ENCODE results near the gene STK26. TPM values are rescaled to one million over a fixed set of nuclear protein-coding genes. Genes with fewer than 3 reads are reported as not detected.

STK26 gene
- total RNA-seq, 1 donor, result 9.1 TPM

DNA sequence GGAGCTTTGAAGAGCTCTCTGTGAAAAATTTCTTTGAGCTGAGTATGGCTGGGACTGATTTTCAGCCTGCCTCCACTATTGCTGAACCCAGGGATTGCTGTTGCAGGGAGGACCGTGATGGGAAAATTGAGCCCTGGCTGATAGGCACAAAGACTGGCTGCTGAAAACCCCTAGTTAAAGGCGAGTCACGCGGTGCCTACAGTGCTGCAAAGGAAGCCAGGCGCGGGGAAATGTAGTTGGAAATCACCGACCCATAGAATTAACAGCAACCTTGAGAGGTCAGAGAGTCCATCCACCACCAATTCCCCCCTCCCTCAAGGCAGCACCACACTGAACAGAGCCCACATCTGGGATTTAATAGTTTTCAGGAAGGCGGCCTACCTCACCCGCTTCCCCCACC is 78.7 kb downstream of the STK26 start:
- no peak overlapping the region for H3K4me3 ChIP-seq (ENCODE audit: low read depth, low read length)
- no peak for DNase-seq (ENCODE audit: low read depth)
- TF ChIP-seq, protein P1, sequence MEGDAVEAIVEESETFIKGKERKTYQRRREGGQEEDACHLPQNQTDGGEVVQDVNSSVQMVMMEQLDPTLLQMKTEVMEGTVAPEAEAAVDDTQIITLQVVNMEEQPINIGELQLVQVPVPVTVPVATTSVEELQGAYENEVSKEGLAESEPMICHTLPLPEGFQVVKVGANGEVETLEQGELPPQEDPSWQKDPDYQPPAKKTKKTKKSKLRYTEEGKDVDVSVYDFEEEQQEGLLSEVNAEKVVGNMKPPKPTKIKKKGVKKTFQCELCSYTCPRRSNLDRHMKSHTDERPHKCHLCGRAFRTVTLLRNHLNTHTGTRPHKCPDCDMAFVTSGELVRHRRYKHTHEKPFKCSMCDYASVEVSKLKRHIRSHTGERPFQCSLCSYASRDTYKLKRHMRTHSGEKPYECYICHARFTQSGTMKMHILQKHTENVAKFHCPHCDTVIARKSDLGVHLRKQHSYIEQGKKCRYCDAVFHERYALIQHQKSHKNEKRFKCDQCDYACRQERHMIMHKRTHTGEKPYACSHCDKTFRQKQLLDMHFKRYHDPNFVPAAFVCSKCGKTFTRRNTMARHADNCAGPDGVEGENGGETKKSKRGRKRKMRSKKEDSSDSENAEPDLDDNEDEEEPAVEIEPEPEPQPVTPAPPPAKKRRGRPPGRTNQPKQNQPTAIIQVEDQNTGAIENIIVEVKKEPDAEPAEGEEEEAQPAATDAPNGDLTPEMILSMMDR (IDR thresholded peaks at IDR 0.05; ENCODE audit: insufficient read depth, low read depth, low read length), result no peak

DNA sequence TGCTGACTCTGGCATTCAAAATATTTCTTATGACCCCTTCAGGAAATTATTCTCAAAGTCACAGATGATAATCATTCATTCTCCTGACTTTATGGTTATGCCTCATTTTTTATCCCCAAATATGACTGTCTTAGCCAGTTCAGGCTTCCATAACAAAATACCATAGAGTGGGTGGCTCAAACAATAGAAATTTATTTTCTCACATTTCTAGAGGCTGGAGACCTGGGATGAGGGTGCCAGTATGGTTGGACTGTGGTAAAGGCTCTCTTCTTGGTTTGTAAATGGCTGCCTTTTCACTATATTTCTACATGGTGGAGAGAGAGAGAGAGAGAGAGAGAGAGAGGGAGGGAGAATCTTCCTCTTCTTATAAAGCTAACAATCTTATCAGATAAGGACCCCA is 84.2 kb downstream of the STK26 start:
- TF ChIP-seq, protein P1 (IDR thresholded peaks at IDR 0.05; ENCODE audit: insufficient read depth, low read depth, low read length), result no peak

DNA sequence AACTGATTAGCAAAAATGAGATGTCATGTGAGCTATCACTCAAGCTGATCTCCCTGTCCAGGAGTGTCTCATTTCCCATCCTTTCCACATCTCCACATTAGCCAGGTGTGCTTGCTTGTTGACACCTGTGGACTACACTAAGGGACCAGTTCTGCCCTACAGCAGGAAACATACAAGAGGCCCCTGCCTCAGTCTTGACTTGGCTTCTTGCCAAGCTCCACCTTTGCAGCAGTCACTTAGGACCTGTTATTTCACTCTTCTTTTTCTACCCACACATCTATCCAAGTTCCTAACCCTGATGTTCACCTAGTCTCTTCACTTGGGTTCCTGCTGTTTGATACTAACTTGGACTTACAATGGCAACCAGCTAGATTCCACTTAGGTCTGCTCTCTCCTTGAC is 91.5 kb downstream of the STK26 start:
- TF ChIP-seq, protein P1 (IDR thresholded peaks at IDR 0.05; ENCODE audit: insufficient read depth, low read depth, low read length), result no peak
- no peak for DNase-seq (ENCODE audit: low read depth)
- no peak overlapping the region for H3K4me3 ChIP-seq (ENCODE audit: low read depth, low read length)

More for the DNA sequence above, 84.2 kb downstream of the STK26 start:
- DNase-seq (ENCODE audit: low read depth), result no peak
- H3K4me3 ChIP-seq (ENCODE audit: low read depth, low read length), result no peak overlapping the region

DNA sequence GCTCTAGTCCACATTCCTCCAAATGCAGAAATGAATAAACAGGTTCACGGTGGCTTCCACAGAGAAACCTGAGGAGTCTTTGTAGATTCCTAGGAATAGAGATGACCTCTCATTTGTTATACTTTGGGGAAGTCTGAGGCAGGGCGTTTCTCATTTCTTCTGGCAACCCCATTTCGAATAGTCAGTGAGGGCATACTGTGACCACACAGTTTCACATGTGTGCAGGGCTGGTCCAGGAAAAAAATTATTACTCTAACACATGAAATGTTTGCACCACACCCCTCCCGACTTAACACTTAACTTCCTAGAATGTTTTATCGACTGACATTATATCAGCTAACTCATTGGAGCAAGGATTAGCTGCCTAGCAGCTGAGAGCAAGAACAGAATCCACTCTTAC is 92.7 kb downstream of the STK26 start:
- H3K4me3 ChIP-seq (ENCODE audit: low read depth, low read length), result no peak overlapping the region
- TF ChIP-seq, protein P1 (IDR thresholded peaks at IDR 0.05; ENCODE audit: insufficient read depth, low read depth, low read length), result no peak
- no peak for DNase-seq (ENCODE audit: low read depth)

DNA sequence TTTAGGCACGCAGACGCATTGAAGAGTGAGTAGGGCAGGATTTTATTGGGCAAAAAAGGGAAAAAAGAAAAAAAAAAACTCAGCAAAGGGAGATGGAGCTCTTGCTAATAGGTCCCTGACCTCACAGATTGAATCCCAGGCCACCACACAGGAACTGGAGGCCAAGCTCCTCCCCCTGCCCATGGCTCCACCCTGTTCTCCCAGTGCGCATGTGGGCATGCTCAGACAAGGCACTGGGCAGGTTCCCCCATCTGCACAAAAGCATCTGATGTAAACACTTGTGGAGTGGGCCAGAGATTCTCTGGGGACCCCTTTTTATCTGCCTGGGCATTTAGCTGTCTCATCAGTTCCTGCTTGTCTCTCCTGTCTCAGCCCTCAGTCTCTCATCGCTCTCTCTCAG is 95.3 kb downstream of the STK26 start:
- TF ChIP-seq, protein P1 (IDR thresholded peaks at IDR 0.05; ENCODE audit: insufficient read depth, low read depth, low read length), result no peak
- no peak for DNase-seq (ENCODE audit: low read depth)
- no peak overlapping the region for H3K4me3 ChIP-seq (ENCODE audit: low read depth, low read length)

DNA sequence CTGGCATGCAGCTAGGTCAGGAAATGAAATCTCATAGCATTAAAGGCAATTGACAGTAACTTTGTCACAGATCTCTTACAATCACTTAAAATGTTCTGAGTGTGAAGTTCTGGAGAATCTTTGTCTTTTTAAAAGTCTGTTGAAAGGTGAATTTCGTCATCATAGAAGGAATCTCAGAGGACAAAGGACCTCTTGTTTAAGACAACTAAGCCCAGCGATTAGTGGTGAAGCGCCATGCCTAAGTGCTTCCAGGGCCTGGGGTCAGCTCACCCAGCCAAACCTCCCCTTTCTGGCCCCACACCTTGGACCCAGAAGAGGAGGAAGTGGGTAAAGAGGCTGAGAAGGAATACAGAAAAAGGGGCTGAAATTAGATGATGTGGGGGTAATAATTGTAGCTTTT is 96.2 kb downstream of the STK26 start:
- DNase-seq (ENCODE audit: low read depth), result no peak
- TF ChIP-seq, protein P1 (IDR thresholded peaks at IDR 0.05; ENCODE audit: insufficient read depth, low read depth, low read length), result no peak
- no peak overlapping the region for H3K4me3 ChIP-seq (ENCODE audit: low read depth, low read length)

DNA sequence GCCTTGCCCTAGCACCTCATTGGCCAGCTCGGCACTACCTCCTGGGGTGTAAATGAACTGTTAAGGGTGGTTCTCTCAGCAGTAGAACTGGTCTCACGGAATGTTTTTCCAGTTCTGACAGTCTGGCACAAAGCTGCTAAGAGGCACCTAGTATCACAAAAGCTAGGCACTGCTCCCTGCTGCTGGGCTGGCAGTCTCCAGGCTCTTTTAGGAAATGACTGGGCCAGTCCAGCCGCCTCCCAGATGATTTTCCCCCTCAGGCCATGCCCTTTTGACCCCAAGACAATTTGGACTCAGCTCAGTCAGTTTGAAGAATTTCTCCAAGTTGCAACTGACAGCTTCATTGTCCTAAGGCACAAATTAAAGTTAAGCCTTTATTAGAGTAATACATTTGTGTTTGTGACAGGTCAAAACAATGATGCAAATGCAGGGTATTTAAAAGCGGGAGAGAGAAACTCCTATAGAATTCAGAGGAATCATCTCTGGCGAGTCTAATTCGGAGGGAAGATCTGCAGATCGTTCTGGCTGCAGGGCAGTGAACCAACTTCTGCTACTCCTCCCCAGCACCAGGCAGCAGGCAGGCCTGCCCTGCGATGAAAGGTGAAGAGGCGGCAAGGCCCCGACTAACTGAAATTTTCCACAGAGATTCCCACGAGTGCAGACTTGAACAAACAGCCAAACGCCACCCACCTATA is 96.9 kb downstream of the STK26 start:
- TF ChIP-seq, protein P1 (IDR thresholded peaks at IDR 0.05; ENCODE audit: insufficient read depth, low read depth, low read length), result no peak
- no peak for DNase-seq (ENCODE audit: low read depth)
- no peak overlapping the region for H3K4me3 ChIP-seq (ENCODE audit: low read depth, low read length)

Data from fibroblast of villous mesenchyme (primary cell).